ENCODE data around the gene GPATCH8.

- TF ChIP-seq POLR2A (IDR thresholded peaks at IDR 0.05) (no peak), POLR2AphosphoS5 (IDR thresholded peaks at IDR 0.05) (no peak)
Observed at GRCh38 chr17:44372036-44372435, 131.2 kb downstream of the GPATCH8 start.
